ENCODE results near the gene ITGB8.

The ITGB8 gene

GRCh38 chr7:20350996-20351692 lies 20.4 kb downstream of the ITGB8 start:
- Histone ChIP-seq H3K9me3 (ENCODE audit: low read depth, low read length) (no peaks in the 10 kb centered on the region), H3K27ac (no peak overlapping the region), H3K9ac (ENCODE audit: insufficient read length) (no peak overlapping the region), H3K4me3 (no peak overlapping the region), H3K36me3 (ENCODE audit: insufficient read depth, low read length) (no peaks in the 10 kb centered on the region)
- DNase-seq (ENCODE audit: low read depth, low spot score): no peak
- no peak for TF ChIP-seq FOXP2 (optimal IDR thresholded peaks at IDR 0.05; ENCODE audit: control extremely low read depth, extremely low read length, insufficient read depth)
- TF ChIP-seq POLR2AphosphoS5 (IDR thresholded peaks at IDR 0.05; ENCODE audit: borderline replicate concordance, low read depth, low read length): no peak
- no peak for TF ChIP-seq EZH2 (IDR thresholded peaks at IDR 0.05)

GRCh38 chr7:20351901-20352300 lies 21.2 kb downstream of the ITGB8 start:
- TF ChIP-seq POLR2AphosphoS5 (IDR thresholded peaks at IDR 0.05; ENCODE audit: borderline replicate concordance, low read depth, low read length): no peak
- no peak for TF ChIP-seq EZH2 (IDR thresholded peaks at IDR 0.05)
- no peak for TF ChIP-seq FOXP2 (optimal IDR thresholded peaks at IDR 0.05; ENCODE audit: control extremely low read depth, extremely low read length, insufficient read depth)
- Histone ChIP-seq H3K9ac (ENCODE audit: insufficient read length) (no peak overlapping the region), H3K9me3 (ENCODE audit: low read depth, low read length) (no peaks in the 10 kb centered on the region), H3K36me3 (ENCODE audit: insufficient read depth, low read length) (no peaks in the 10 kb centered on the region), H3K27ac (no peak overlapping the region), H3K4me3 (no peak overlapping the region)
- DNase-seq (ENCODE audit: low read depth, low spot score): no peak

GRCh38 chr7:20352573-20353306 lies 22.0 kb downstream of the ITGB8 start:
- Histone ChIP-seq H3K9me3 (ENCODE audit: low read depth, low read length) (no peaks in the 10 kb centered on the region), H3K36me3 (ENCODE audit: insufficient read depth, low read length) (no peaks in the 10 kb centered on the region), H3K4me3 (no peak overlapping the region), H3K27ac (no peak overlapping the region), H3K9ac (ENCODE audit: insufficient read length) (no peak overlapping the region)
- TF ChIP-seq POLR2AphosphoS5 (IDR thresholded peaks at IDR 0.05; ENCODE audit: borderline replicate concordance, low read depth, low read length): no peak
- no peak for TF ChIP-seq FOXP2 (optimal IDR thresholded peaks at IDR 0.05; ENCODE audit: control extremely low read depth, extremely low read length, insufficient read depth)
- no peak for TF ChIP-seq EZH2 (IDR thresholded peaks at IDR 0.05)
- no peak for DNase-seq (ENCODE audit: low read depth, low spot score)

GRCh38 chr7:20354610-20355528 lies 24.2 kb downstream of the ITGB8 start:
- TF ChIP-seq EZH2 (IDR thresholded peaks at IDR 0.05) (no peak), POLR2AphosphoS5 (IDR thresholded peaks at IDR 0.05; ENCODE audit: borderline replicate concordance, low read depth, low read length) (no peak), FOXP2 (optimal IDR thresholded peaks at IDR 0.05; ENCODE audit: control extremely low read depth, extremely low read length, insufficient read depth) (no peak)
- DNase-seq (ENCODE audit: low read depth, low spot score): no peak
- Histone ChIP-seq H3K27ac (no peak overlapping the region), H3K9me3 (ENCODE audit: low read depth, low read length) (no peaks in the 10 kb centered on the region), H3K36me3 (ENCODE audit: insufficient read depth, low read length) (no peaks in the 10 kb centered on the region), H3K9ac (ENCODE audit: insufficient read length) (no peak overlapping the region), H3K4me3 (no peak overlapping the region)

- H3K9me3 ChIP-seq (ENCODE audit: low read depth, low read length): no peaks in the 10 kb centered on the region
- TF ChIP-seq FOXP2 (optimal IDR thresholded peaks at IDR 0.05; ENCODE audit: control extremely low read depth, extremely low read length, insufficient read depth) (no peak), EZH2 (IDR thresholded peaks at IDR 0.05) (no peak), POLR2AphosphoS5 (IDR thresholded peaks at IDR 0.05; ENCODE audit: borderline replicate concordance, low read depth, low read length) (no peak)
- H3K4me3 ChIP-seq: no peak overlapping the region
- no peak overlapping the region for H3K27ac ChIP-seq
- DNase-seq (ENCODE audit: low read depth, low spot score): no peak
- no peak overlapping the region for H3K9ac ChIP-seq (ENCODE audit: insufficient read length)
- H3K36me3 ChIP-seq (ENCODE audit: insufficient read depth, low read length): no peaks in the 10 kb centered on the region
These were observed 27.4 kb downstream of the ITGB8 start for GRCh38 chr7:20358106-20358505.

GRCh38 chr7:20358762-20359282 lies 28.1 kb downstream of the ITGB8 start:
- DNase-seq (ENCODE audit: low read depth, low spot score): no peak
- TF ChIP-seq EZH2 (IDR thresholded peaks at IDR 0.05) (no peak), FOXP2 (optimal IDR thresholded peaks at IDR 0.05; ENCODE audit: control extremely low read depth, extremely low read length, insufficient read depth) (no peak), POLR2AphosphoS5 (IDR thresholded peaks at IDR 0.05; ENCODE audit: borderline replicate concordance, low read depth, low read length) (no peak)
- Histone ChIP-seq H3K9me3 (ENCODE audit: low read depth, low read length) (no peaks in the 10 kb centered on the region), H3K4me3 (no peak overlapping the region), H3K27ac (no peak overlapping the region), H3K36me3 (ENCODE audit: insufficient read depth, low read length) (no peaks in the 10 kb centered on the region), H3K9ac (ENCODE audit: insufficient read length) (no peak overlapping the region)

GRCh38 chr7:20359341-20359963 lies 28.8 kb downstream of the ITGB8 start:
- no peaks in the 10 kb centered on the region for H3K9me3 ChIP-seq (ENCODE audit: low read depth, low read length)
- TF ChIP-seq EZH2 (IDR thresholded peaks at IDR 0.05): no peak
- no peak for TF ChIP-seq POLR2AphosphoS5 (IDR thresholded peaks at IDR 0.05; ENCODE audit: borderline replicate concordance, low read depth, low read length)
- TF ChIP-seq FOXP2 (optimal IDR thresholded peaks at IDR 0.05; ENCODE audit: control extremely low read depth, extremely low read length, insufficient read depth): no peak
- DNase-seq (ENCODE audit: low read depth, low spot score): no peak

More at GRCh38 chr7:20359341-20359963, 28.8 kb downstream of the ITGB8 start:
- no peak overlapping the region for H3K4me3 ChIP-seq
- H3K36me3 ChIP-seq (ENCODE audit: insufficient read depth, low read length): no peaks in the 10 kb centered on the region
- no peak overlapping the region for H3K27ac ChIP-seq
- no peak overlapping the region for H3K9ac ChIP-seq (ENCODE audit: insufficient read length)

All from SK-N-MC (cell line).